ENCODE results near the gene MUC12.

- no peak for TF ChIP-seq CTCF (IDR thresholded peaks at IDR 0.05; ENCODE audit: insufficient read depth, low read depth, low read length)
- no peak for TF ChIP-seq EZH2 (IDR thresholded peaks at IDR 0.05; ENCODE audit: insufficient read depth, low read length)
These were observed 66.6 kb downstream of the MUC12 start for GRCh38 chr7:101035941-101036340.

Data from astrocyte (in vitro differentiated cells and primary cell).